Measurements from ENCODE around the gene RAD54L.
"Not testable (repeated sequence)": the region's sequence is repeated elsewhere in the genome, so short reads cannot be mapped to it uniquely, and the experiment has no call there.

DNA sequence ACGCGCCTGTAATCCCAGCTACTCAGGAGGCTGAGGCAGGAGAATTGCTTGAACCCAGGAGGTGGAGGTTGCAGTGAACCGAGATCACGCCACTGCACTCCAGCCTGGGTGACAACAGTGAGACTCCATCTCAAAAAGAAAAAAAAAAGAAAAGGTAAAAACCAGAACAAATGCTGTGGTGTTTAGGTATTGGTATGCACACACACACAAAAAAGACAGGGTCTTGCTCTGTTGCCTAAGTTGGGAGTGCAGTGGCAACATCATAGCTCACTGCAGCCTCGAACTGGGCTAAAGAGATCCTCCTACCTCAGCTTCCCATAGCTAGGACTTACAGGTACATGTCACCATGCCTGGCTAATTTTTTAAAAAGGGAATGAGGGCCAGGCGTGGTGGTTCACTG is 71.7 kb downstream of the RAD54L start:
- TF ChIP-seq, protein P1, sequence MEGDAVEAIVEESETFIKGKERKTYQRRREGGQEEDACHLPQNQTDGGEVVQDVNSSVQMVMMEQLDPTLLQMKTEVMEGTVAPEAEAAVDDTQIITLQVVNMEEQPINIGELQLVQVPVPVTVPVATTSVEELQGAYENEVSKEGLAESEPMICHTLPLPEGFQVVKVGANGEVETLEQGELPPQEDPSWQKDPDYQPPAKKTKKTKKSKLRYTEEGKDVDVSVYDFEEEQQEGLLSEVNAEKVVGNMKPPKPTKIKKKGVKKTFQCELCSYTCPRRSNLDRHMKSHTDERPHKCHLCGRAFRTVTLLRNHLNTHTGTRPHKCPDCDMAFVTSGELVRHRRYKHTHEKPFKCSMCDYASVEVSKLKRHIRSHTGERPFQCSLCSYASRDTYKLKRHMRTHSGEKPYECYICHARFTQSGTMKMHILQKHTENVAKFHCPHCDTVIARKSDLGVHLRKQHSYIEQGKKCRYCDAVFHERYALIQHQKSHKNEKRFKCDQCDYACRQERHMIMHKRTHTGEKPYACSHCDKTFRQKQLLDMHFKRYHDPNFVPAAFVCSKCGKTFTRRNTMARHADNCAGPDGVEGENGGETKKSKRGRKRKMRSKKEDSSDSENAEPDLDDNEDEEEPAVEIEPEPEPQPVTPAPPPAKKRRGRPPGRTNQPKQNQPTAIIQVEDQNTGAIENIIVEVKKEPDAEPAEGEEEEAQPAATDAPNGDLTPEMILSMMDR (IDR thresholded peaks at IDR 0.05), result not testable (repeated sequence)
- TF ChIP-seq EZH2 (IDR thresholded peaks at IDR 0.05; ENCODE audit: borderline replicate concordance, insufficient read depth, low read depth, low read length, poor library complexity, severe bottlenecking), result not testable (repeated sequence)

All from B cell (primary cell).